K562 (cell line): ENCODE data around the gene ROPN1L. TPM values are rescaled to one million over a fixed set of nuclear protein-coding genes. Genes with fewer than 3 reads are reported as not detected.

ENCODE experiments used
- ARID1B ChIP-seq: fragments of 450-650 bp; IDR thresholded peaks from 2 replicates; pipeline ENCODE4 v1.6.1; 2016; ENCODE audit warnings: antibody characterized with exemption, mild to moderate bottlenecking, inconsistent platforms
- BCOR ChIP-seq: fragments of 450-650 bp; IDR thresholded peaks from 2 replicates; pipeline ENCODE4 v1.6.1; 2016
- CEBPB ChIP-seq: fragments of 450-650 bp; IDR thresholded peaks from 2 replicates; pipeline ENCODE4 v1.6.1; 2016; ENCODE audit warnings: missing genetic modification characterization, missing compliant biosample characterization
- DNMT1 ChIP-seq: fragments of 450-650 bp; IDR thresholded peaks from 2 replicates; pipeline ENCODE4 v1.6.1; 2016; ENCODE audit warnings: antibody characterized with exemption, mild to moderate bottlenecking
- EZH2 ChIP-seq: IDR thresholded peaks from 2 replicates; pipeline ENCODE4 v1.6.1; 2012; ENCODE audit warnings: low read depth, mild to moderate bottlenecking, inconsistent platforms, low read length, borderline replicate concordance
- FOS ChIP-seq: IDR thresholded peaks from 3 replicates; pipeline ENCODE4 v1.6.1; 2011; ENCODE audit not compliant: insufficient read length; ENCODE audit errors: extremely low read depth
- FOXK1 ChIP-seq: sonication (generic); formaldehyde crosslinking; IDR thresholded peaks from 2 replicates; pipeline ENCODE4 v1.8.0; 2022; ENCODE audit warnings: missing genetic modification reagents, mild to moderate bottlenecking, borderline replicate concordance
- KLF10 ChIP-seq: fragments of 250-450 bp; sonication (Bioruptor Pico); IDR thresholded peaks from 2 replicates; pipeline ENCODE4 v1.6.1; 2021; ENCODE audit warnings: matching md5 sums
- POLR2H ChIP-seq: IDR thresholded peaks from 2 replicates; pipeline ENCODE4 v1.6.1; 2016; ENCODE audit warnings: missing genetic modification characterization, low read depth, mild to moderate bottlenecking, control low read depth, missing compliant biosample characterization, moderate library complexity
- PPARD ChIP-seq: fragments of 250-450 bp; sonication (Bioruptor Pico); IDR thresholded peaks from 2 replicates; pipeline ENCODE4 v1.8.0; 2022; ENCODE audit warnings: inconsistent platforms, mild to moderate bottlenecking, moderate library complexity
- PRMT5 ChIP-seq: sonication (generic); formaldehyde crosslinking; IDR thresholded peaks from 2 replicates; pipeline ENCODE4 v1.5.0; 2020; ENCODE audit warnings: missing genetic modification reagents
- SMARCB1 ChIP-seq: IDR thresholded peaks from 2 replicates; pipeline ENCODE4 v1.6.1; 2011; ENCODE audit warnings: improper control_type of control experiment, low read depth; ENCODE audit not compliant: insufficient read length
- TCF3 ChIP-seq: sonication (generic); formaldehyde crosslinking; IDR thresholded peaks from 2 replicates; pipeline ENCODE4 v1.4.0; 2020; ENCODE audit warnings: mild to moderate bottlenecking, missing genetic modification reagents
- ZC3H11A ChIP-seq: IDR thresholded peaks from 2 replicates; pipeline ENCODE4 v1.6.1; 2012; ENCODE audit warnings: low read depth, low read length, improper control_type of control experiment
- ZKSCAN8 ChIP-seq: fragments of 200-800 bp; sonication (Bioruptor generic); IDR thresholded peaks from 2 replicates; pipeline ENCODE4 v1.6.1; 2016; ENCODE audit warnings: missing genetic modification characterization, missing compliant biosample characterization
- ZNF212 ChIP-seq: fragments of 450-650 bp; formaldehyde crosslinking; IDR thresholded peaks from 2 replicates; pipeline ENCODE4 v1.4.0; 2020; ENCODE audit warnings: mild to moderate bottlenecking
- ZNF274 ChIP-seq: IDR thresholded peaks from 2 replicates; pipeline ENCODE4 v1.6.1; 2011; ENCODE audit warnings: low read depth, mild to moderate bottlenecking, low read length, moderate library complexity, borderline replicate concordance
- polyA plus RNA-seq, 8 experiments: library from polyadenylated mRNA; depleted of rRNA in 4 of 8; stranded (reverse) in 5 of 8; unstranded in 3 of 8; fragments of >200 nt; fragmentation: Nextera tagmentation in 2 of 8; fragmentation: Illumina TruSeq in 1 of 8; extraction: Ambion mirVana in 2 of 8; extraction: Trizol in 1 of 8; gene quantifications; 2 replicates each; pipeline versions ENCODE4 v1.2.1 to v1.2.3, GENCODE V29; 2011 to 2014; ENCODE audit warnings: inconsistent platforms in 1 of 8, missing spikeins in 1 of 8
- total RNA-seq, 7 experiments: library from RNA; depleted of rRNA in 6 of 7; stranded (reverse); fragments of >200 nt in 6 of 7; fragmentation: Illumina TruSeq in 2 of 7; extraction: Trizol in 2 of 7; gene quantifications; 2 replicates each; pipeline versions ENCODE4 v1.2.1 to v1.2.3, GENCODE V29; 2011 to 2021; ENCODE audit warnings: low replicate concordance in 1 of 7
- TF ChIP-seq, protein P1 (sequence below): fragments of 250-450 bp; sonication (Bioruptor Pico); IDR thresholded peaks from 2 replicates; pipeline ENCODE4 v1.5.0; 2021
- TF ChIP-seq, protein P2 (sequence below), 3 experiments: fragments of 200-800 bp in 1 of 3; sonication (Bioruptor generic) in 1 of 3; sonication (generic) in 1 of 3; formaldehyde crosslinking in 1 of 3; IDR thresholded peaks; 2 replicates each; pipeline versions ENCODE4 v1.6.1 to v1.8.0; 2016 to 2022; ENCODE audit warnings: mild to moderate bottlenecking in 2 of 3, missing compliant biosample characterization in 2 of 3, missing genetic modification characterization in 2 of 3, missing genetic modification reagents in 1 of 3
- TF ChIP-seq, protein P3 (sequence below), 2 experiments: fragments of 450-650 bp; formaldehyde crosslinking in 1 of 2; IDR thresholded peaks; 2 replicates each; pipeline versions ENCODE4 v1.4.0 to v1.6.1; 2014 to 2020; ENCODE audit warnings: mild to moderate bottlenecking in 2 of 2, borderline replicate concordance in 1 of 2, low read depth in 1 of 2

ROPN1L gene
- total and polyA plus RNA-seq, 9 of the 15 experiments (the other 6 are each of a cell fraction or from before 2014, with no cell fraction given), result 0.04 to 0.85 (median 0.24) TPM; not detected in 3

DNA sequence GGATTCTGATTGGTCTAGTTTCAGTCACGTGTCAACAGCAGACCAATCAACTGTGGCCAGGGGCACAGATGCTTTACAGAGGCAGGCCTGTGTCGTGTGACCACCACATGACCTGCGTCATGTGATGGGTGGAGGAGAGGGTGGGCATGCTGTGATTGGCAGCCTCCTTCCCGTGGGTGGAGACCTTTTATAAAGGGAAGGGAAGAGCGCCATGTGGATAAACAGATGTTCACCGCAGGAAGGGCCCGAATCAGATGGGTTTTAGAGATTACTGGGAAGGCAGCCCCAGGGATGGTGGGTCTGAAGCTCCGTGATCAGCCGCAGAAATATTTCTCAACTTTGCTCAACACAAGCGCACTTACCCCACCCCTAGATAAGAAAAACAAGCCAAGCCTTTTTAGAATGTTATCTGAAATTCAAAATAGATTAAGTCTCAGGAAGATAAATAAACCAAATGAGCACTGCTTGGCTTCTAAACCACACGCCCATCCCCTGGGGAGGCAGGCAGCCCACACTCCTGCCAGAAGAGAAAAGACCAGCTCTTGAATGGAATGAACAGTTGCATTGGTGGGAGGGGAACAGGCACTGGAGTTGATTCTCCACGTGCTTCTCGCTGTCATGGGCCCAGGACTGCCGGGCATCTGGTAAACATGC lies 43.6 kb downstream of the ROPN1L start (continued):
- TF ChIP-seq TCF3 (peak; percentile 68), ZNF274 (no peak), FOXK1 (CRISPR knock-in tag) (0 out of 2 replicates have a peak, but pooled peaks have one; percentile 34), ZC3H11A (no peak), BCOR (no peak), FOS (peak; percentile 83), POLR2H (no peak), EZH2 (no peak), KLF10 (no peak), ZKSCAN8 (CRISPR knock-in tag) (no peak), CEBPB (tag) (peak; percentile 75), PRMT5 (CRISPR knock-in tag) (no peak), ZNF212 (CRISPR knock-in tag) (no peak), PPARD (CRISPR knock-in tag) (no peak), ARID1B (peak; percentile 75; the same call in 1 of the 2 replicates), SMARCB1 (no peak), DNMT1 (no peak)
- TF ChIP-seq, protein P1, sequence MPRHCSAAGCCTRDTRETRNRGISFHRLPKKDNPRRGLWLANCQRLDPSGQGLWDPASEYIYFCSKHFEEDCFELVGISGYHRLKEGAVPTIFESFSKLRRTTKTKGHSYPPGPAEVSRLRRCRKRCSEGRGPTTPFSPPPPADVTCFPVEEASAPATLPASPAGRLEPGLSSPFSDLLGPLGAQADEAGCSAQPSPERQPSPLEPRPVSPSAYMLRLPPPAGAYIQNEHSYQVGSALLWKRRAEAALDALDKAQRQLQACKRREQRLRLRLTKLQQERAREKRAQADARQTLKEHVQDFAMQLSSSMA (CRISPR knock-in tag), result no peak
- TF ChIP-seq, protein P2, sequence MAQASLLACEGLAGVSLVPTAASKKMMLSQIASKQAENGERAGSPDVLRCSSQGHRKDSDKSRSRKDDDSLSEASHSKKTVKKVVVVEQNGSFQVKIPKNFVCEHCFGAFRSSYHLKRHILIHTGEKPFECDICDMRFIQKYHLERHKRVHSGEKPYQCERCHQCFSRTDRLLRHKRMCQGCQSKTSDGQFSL (CRISPR knock-in tag; IDR thresholded peaks at IDR 0.05), result no peak
- TF ChIP-seq, protein P2 (tag; IDR thresholded peaks at IDR 0.05), result no peak
- TF ChIP-seq, protein P3, sequence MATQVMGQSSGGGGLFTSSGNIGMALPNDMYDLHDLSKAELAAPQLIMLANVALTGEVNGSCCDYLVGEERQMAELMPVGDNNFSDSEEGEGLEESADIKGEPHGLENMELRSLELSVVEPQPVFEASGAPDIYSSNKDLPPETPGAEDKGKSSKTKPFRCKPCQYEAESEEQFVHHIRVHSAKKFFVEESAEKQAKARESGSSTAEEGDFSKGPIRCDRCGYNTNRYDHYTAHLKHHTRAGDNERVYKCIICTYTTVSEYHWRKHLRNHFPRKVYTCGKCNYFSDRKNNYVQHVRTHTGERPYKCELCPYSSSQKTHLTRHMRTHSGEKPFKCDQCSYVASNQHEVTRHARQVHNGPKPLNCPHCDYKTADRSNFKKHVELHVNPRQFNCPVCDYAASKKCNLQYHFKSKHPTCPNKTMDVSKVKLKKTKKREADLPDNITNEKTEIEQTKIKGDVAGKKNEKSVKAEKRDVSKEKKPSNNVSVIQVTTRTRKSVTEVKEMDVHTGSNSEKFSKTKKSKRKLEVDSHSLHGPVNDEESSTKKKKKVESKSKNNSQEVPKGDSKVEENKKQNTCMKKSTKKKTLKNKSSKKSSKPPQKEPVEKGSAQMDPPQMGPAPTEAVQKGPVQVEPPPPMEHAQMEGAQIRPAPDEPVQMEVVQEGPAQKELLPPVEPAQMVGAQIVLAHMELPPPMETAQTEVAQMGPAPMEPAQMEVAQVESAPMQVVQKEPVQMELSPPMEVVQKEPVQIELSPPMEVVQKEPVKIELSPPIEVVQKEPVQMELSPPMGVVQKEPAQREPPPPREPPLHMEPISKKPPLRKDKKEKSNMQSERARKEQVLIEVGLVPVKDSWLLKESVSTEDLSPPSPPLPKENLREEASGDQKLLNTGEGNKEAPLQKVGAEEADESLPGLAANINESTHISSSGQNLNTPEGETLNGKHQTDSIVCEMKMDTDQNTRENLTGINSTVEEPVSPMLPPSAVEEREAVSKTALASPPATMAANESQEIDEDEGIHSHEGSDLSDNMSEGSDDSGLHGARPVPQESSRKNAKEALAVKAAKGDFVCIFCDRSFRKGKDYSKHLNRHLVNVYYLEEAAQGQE (IDR thresholded peaks at IDR 0.05; ENCODE audit: borderline replicate concordance), result peak; percentile 96
- TF ChIP-seq, protein P3 (CRISPR knock-in tag; IDR thresholded peaks at IDR 0.05; ENCODE audit: low read depth), result no peak
